Transverse colon (tissue), 4 donors: Measurements from ENCODE around the gene CP. TPM values are rescaled to one million over a fixed set of nuclear protein-coding genes. Genes with fewer than 3 reads are reported as not detected.
"Not testable (repeated sequence)": the region's sequence is repeated elsewhere in the genome, so short reads cannot be mapped to it uniquely, and the experiment has no call there.

Experiments
- DNase-seq: peaks from one replicate; pipeline ENCODE4 v3.0.0-alpha.2; 2019
- H3K27ac ChIP-seq, 4 donors: fragments of 200-600 bp; sonication (generic); 2 replicates each; pipeline ENCODE4 v1.5.1; 2016 to 2018; ENCODE audit warnings: inconsistent platforms in 4 of 4
- H3K27me3 ChIP-seq: fragments of 200-600 bp; sonication (generic); 2 replicates; pipeline ENCODE4 v1.5.1; 2017; ENCODE audit warnings: inconsistent platforms
- H3K36me3 ChIP-seq, 4 donors: fragments of 200-600 bp; sonication (generic); 2 replicates each; pipeline ENCODE4 v1.5.1; 2017 to 2019; ENCODE audit warnings: inconsistent platforms in 4 of 4
- H3K4me1 ChIP-seq, 4 donors: fragments of 200-600 bp; sonication (generic); 2 replicates each; pipeline ENCODE4 v1.5.1; 2017 to 2020; ENCODE audit warnings: inconsistent platforms in 4 of 4
- H3K4me3 ChIP-seq, 4 donors: fragments of 200-600 bp; sonication (generic); 1 replicate in 1 of 4; 2 replicates in 3 of 4; pipeline versions ENCODE4 v1.5.1 to v1.6.1; 2017 to 2019; ENCODE audit warnings: inconsistent platforms in 4 of 4
- H3K9me3 ChIP-seq, 2 donors: fragments of 200-600 bp; sonication (generic); 2 replicates each; pipeline ENCODE4 v1.5.1; 2017 to 2019; ENCODE audit warnings: inconsistent platforms in 2 of 2
- EP300 ChIP-seq: sonication (generic); formaldehyde crosslinking; IDR thresholded peaks from one replicate; pipeline ENCODE4 v1.6.1; 2017; ENCODE audit warnings: antibody characterized with exemption, low read depth
- POLR2A ChIP-seq: fragments of 450-650 bp; IDR thresholded peaks from one replicate; pipeline ENCODE4 v1.6.1; 2016; ENCODE audit warnings: antibody characterized with exemption, mild to moderate bottlenecking, moderate library complexity
- POLR2AphosphoS5 ChIP-seq, 3 donors: sonication (generic); formaldehyde crosslinking; IDR thresholded peaks; one replicate each; pipeline ENCODE4 v1.6.1; 2016; ENCODE audit warnings: antibody characterized with exemption in 3 of 3
- WGBS, 2 donors: methylation state at CpG; one replicate each; pipeline ENCODE4 v1.1.5; 2018; ENCODE audit warnings: low coverage in 1 of 2; 5-methylcytosine and 5-hydroxymethylcytosine counted together
- in situ Hi-C, 4 donors: fragments of 200-750 bp; cut with MboI; loops; one replicate each; pipeline versions ENCODE4 v1.15.0 to v1.15.1; 2017; ENCODE audit warnings: low sequenced_read_pairs in 3 of 4, low pct_ligation_motif_present in 1 of 4, low pct_unique_long_range_greater_than_20kb in 1 of 4
- intact Hi-C: fragments of 100-400 bp; cut with DNase I; formaldehyde crosslinking; loops from one replicate; pipeline ENCODE4 v1.15.1; 2023; ENCODE audit warnings: low total_unique reads
- total RNA-seq, 4 donors: library from RNA; depleted of rRNA; stranded (reverse); fragments of >200 nt; gene quantifications; one replicate each; pipeline ENCODE4 v1.1.0, GENCODE V29; 2016
- TF ChIP-seq, protein P1 (sequence below), 5 experiments: fragments of 200-600 bp in 3 of 5; fragments of 450-650 bp in 2 of 5; sonication (generic) in 3 of 5; IDR thresholded peaks; 1 replicate in 2 of 5; 2 replicates in 3 of 5; pipeline ENCODE4 v1.5.1; 2016 to 2017; ENCODE audit warnings: antibody characterized with exemption in 5 of 5, inconsistent platforms in 3 of 5, mild to moderate bottlenecking in 2 of 5, moderate library complexity in 1 of 5

The CP gene
- total RNA-seq, 4 donors from 2014 or later: 0.80 to 19.5 (median 7.0) TPM; not detected in 1

DNA sequence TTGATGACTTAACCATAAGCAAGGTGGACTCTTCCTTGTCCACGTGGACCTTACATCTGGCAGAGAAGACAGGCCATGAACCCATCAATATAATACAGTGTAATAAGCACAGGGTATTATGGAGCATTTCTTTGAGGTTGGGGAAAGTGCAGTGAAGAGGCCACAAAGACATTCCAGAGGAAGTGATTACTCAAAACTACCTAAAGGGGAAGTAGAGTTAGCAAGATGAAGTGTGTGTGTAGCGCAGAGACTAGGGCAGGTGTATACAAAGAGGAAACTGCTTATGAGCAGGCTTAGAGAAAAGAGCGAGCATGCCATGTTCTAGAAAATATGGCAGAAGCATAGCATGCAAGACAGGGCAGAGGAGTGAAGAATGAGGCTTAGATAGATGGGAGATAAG, 17.9 kb downstream of the CP start:
- H3K4me3 ChIP-seq: no peak overlapping the region
- 66 to 86% methylated on average over 3 of the region's 3 CpGs for WGBS, 2 donors
- no peak overlapping the region for H3K27ac ChIP-seq
- in situ Hi-C loops (no loop called here), intact Hi-C loops (no loop called here)
- H3K27me3 ChIP-seq: no peaks in the 10 kb centered on the region
- TF ChIP-seq EP300 (no peak), POLR2A (no peak), POLR2AphosphoS5 (IDR thresholded peaks at IDR 0.05) (no peak)
- TF ChIP-seq, protein P1, sequence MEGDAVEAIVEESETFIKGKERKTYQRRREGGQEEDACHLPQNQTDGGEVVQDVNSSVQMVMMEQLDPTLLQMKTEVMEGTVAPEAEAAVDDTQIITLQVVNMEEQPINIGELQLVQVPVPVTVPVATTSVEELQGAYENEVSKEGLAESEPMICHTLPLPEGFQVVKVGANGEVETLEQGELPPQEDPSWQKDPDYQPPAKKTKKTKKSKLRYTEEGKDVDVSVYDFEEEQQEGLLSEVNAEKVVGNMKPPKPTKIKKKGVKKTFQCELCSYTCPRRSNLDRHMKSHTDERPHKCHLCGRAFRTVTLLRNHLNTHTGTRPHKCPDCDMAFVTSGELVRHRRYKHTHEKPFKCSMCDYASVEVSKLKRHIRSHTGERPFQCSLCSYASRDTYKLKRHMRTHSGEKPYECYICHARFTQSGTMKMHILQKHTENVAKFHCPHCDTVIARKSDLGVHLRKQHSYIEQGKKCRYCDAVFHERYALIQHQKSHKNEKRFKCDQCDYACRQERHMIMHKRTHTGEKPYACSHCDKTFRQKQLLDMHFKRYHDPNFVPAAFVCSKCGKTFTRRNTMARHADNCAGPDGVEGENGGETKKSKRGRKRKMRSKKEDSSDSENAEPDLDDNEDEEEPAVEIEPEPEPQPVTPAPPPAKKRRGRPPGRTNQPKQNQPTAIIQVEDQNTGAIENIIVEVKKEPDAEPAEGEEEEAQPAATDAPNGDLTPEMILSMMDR (IDR thresholded peaks at IDR 0.05): no peak
- H3K9me3 ChIP-seq: no peaks in the 10 kb centered on the region
- no peak for DNase-seq
- H3K36me3 ChIP-seq: no peaks in the 10 kb centered on the region
- no peaks in the 10 kb centered on the region for H3K4me1 ChIP-seq

DNA sequence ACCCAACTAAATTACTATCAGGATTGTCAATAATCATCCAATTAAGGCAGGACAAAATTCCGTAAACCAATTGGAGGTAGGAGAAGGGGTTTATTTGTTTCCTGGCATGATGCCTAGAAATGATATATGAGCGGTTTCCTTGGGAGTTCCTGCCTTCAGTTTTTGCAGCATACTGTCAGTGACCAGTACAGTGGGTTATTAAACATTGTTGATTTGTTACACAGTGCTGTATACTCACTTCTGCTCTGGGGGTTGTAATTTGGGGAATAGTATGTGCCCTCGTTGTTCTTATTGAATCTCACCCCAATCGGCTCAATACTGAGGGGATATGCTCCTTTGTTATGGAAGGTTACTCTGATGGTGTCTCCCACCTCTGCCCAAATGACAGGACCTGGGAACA, 22.2 kb downstream of the CP start:
- H3K27me3 ChIP-seq: no peaks in the 10 kb centered on the region
- H3K36me3 ChIP-seq: no peaks in the 10 kb centered on the region
- TF ChIP-seq EP300: no peak
- TF ChIP-seq POLR2A: no peak
- TF ChIP-seq, protein P1 (IDR thresholded peaks at IDR 0.05): no peak
- TF ChIP-seq POLR2AphosphoS5 (IDR thresholded peaks at IDR 0.05): no peak
- no peaks in the 10 kb centered on the region for H3K9me3 ChIP-seq
- no peak overlapping the region for H3K27ac ChIP-seq
- in situ Hi-C loops: no loop called here
- intact Hi-C loops: no loop called here
- H3K4me3 ChIP-seq: no peak overlapping the region
- DNase-seq: no peak
- WGBS, 2 donors: 32 to 34% methylated on average over 2 to 4 of the region's 4 CpGs
- H3K4me1 ChIP-seq: no peaks in the 10 kb centered on the region

DNA sequence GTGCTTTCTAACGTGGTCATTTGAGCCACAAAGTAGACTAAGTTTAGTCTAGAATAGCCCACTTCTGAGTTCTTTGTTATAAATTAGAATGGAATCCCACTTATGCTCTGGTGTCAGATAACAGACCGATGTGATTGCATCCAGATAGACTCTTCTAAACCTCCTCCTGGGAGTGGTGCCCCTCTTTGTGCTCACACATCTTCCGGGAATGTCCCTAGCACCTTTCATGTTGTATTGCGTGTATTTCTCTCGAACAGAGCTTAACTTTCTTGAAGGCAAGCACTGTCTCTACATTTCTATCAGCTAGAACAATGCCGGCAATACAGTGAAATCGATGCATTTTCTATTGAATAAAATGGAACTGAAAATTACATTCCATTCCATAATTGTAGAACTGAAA, 23.0 kb downstream of the CP start:
- H3K27ac ChIP-seq: no peak overlapping the region
- H3K4me3 ChIP-seq: no peak overlapping the region
- TF ChIP-seq EP300 (no peak), POLR2A (no peak)
- H3K9me3 ChIP-seq: no peaks in the 10 kb centered on the region
- intact Hi-C loops: no loop called here
- 74 to 83% methylated on average over 7 of the region's 7 CpGs for WGBS, 2 donors
- H3K27me3 ChIP-seq: no peaks in the 10 kb centered on the region
- H3K4me1 ChIP-seq: no peaks in the 10 kb centered on the region
- DNase-seq: no peak
- H3K36me3 ChIP-seq: no peaks in the 10 kb centered on the region
- in situ Hi-C loops: no loop called here

DNA sequence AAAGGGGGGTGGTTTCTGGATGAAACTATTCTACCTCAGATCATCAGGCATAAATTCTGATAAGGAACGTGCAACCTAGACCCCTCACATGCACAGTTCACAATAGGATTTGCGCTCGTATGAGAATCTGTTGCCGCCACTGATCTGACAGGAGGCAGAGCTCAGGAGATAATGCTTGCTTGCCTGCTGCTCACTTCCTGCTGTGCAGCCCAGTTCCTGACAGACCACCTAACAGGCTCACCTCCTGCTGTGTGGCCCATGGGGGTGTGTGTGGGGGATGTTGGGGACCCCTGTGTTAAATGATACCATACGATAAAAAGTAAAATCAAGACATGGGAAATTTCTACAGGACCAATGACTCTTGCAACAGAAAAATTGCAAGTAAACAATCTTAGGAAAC, 24.0 kb downstream of the CP start:
- Histone ChIP-seq H3K36me3 (no peaks in the 10 kb centered on the region), H3K9me3 (no peaks in the 10 kb centered on the region), H3K27ac (no peak overlapping the region), H3K4me1 (no peaks in the 10 kb centered on the region), H3K27me3 (no peaks in the 10 kb centered on the region), H3K4me3 (no peak overlapping the region)
- TF ChIP-seq, protein P1 (IDR thresholded peaks at IDR 0.05): no peak
- TF ChIP-seq POLR2A: no peak
- no peak for TF ChIP-seq EP300
- no peak for TF ChIP-seq POLR2AphosphoS5 (IDR thresholded peaks at IDR 0.05)
- intact Hi-C loops (no loop called here), in situ Hi-C loops (no loop called here)
- no peak for DNase-seq
- 70 to 100% methylated on average over 1 to 5 of the region's 5 CpGs for WGBS, 2 donors

DNA sequence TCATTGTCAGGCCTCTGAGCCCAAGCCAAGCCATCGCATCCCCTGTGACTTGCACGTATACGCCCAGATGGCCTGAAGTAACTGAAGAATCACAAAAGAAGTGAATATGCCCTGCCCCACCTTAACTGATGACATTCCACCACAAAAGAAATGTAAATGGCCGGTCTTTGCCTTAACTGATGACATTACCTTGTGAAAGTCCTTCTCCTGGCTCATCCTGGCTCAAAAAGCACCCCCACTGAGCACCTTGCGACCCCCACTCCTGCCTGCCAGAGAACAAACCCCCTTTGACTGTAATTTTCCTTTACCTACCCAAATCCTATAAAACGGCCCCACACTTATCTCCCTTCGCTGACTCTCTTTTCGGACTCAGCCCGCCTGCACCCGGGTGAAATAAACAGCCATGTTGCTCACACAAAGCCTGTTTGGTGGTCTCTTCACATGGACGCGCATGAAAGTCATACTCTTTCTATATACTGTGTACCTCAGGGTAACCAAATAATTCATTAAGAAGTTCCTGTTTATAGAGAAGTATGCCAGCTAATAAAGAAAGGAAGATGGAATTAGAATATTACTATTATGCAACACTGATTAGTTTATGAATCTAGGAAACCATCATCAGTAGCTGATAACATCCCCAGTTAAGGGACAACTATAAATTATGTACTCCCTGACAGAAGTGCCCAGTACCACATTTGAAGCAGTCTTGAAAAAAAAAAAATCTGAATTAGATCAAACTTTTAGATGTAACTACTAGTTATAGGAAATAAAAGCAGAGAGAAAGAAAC, 24.6 kb downstream of the CP start:
- WGBS, 2 donors: 85 to 86% methylated on average over 7 to 12 of the region's 12 CpGs
- intact Hi-C loops, in situ Hi-C loops, H3K9me3 ChIP-seq, H3K27ac ChIP-seq, H3K4me3 ChIP-seq, H3K36me3 ChIP-seq, H3K4me1 ChIP-seq, DNase-seq, H3K27me3 ChIP-seq: not testable (repeated sequence)
